ENCODE results near the gene PHF10.
A peak's percentile ranks its signal among the peaks of the same experiment; 100 is the strongest.

GRCh38 chr6:169701954-169702839, 22.1 kb downstream of the PHF10 start, which contains the start of the genes C6orf120 and WDR27:
- TF ChIP-seq CTCF (IDR thresholded peaks at IDR 0.05) (no peak), POLR2A (IDR thresholded peaks at IDR 0.05) (peak in 1 of 2 donors; percentile 83)

All from lower leg skin (tissue), 3 donors.